ENCODE data around the gene ANOS1. TPM values are rescaled to one million over a fixed set of nuclear protein-coding genes. Genes with fewer than 3 reads are reported as not detected.

The ANOS1 gene
- polyA plus RNA-seq, 3 donors: 0.07 to 0.18 TPM; not detected in 1

DNA sequence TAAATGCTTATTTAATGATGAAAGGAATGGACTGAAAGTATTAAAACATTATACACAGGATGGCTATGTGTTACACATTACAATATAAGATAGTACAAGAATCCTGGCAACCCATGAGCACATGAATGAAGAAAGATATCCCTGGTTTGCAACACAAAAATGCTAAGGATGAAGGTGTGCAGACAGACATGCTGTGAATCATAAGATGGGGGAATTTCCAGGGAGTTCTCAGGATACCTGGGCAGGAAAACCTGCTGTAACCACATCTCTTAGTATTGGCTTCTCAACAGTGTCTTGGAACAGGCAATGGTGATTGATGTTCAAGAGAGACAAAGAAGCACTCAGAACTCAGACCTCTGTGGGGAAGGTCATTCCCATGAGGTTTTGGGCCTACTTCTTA, 23.9 kb upstream of the ANOS1 start:
- Mint-ChIP-seq H3K4me1 (peaks cover 4% of the 10 kb centered on the region), H3K27me3 (ENCODE audit: low read depth in 3 of 3) (peaks cover 0 to 5% (median 4%) of the 10 kb centered on the region in 3 donors), H3K9me3 (peaks cover 0 to 4% (median 2%) of the 10 kb centered on the region in 7 donors), H3K27ac (no peak overlapping the region), H3K36me3 (no peaks in the 10 kb centered on the region), H3K4me3 (no peak overlapping the region)
- H3K27ac ChIP-seq (ENCODE audit: low read depth in 1 of 2, low read length in 2 of 2): no peak overlapping the region
- intact Hi-C loops (cut with micrococcal nuclease): no loop called here
- no peaks in the 10 kb centered on the region for H3K4me1 ChIP-seq (ENCODE audit: control insufficient read depth in 1 of 2, insufficient read depth in 2 of 2, low read length in 2 of 2)
- H4K20me1 ChIP-seq (ENCODE audit: insufficient read depth, low read length): no peaks in the 10 kb centered on the region
- H3K4me3 ChIP-seq (replicated peaks in 1 of 3; ENCODE audit: low read depth in 2 of 3, low read length in 3 of 3): no peak overlapping the region
- no peak overlapping the region for H3K9ac ChIP-seq (ENCODE audit: insufficient read depth, low read length, poor library complexity, severe bottlenecking)
- H2AFZ ChIP-seq (ENCODE audit: insufficient read depth, low read depth, low read length, poor library complexity, severe bottlenecking): no peak overlapping the region
- H3K27me3 ChIP-seq (ENCODE audit: control insufficient read depth in 2 of 2, insufficient read depth in 2 of 2, low read length in 2 of 2): peaks cover 0 to 2% of the 10 kb centered on the region in 2 donors
- H3K4me2 ChIP-seq (replicated peaks; ENCODE audit: extremely low read depth, low read length, poor library complexity, severe bottlenecking): no peak overlapping the region
- H3K79me2 ChIP-seq (ENCODE audit: insufficient read depth, low read length): no peaks in the 10 kb centered on the region
- TF ChIP-seq CTCF (IDR thresholded peaks at IDR 0.05): no peak
- H3K36me3 ChIP-seq (replicated peaks in 1 of 2; ENCODE audit: control insufficient read depth in 1 of 2, insufficient read depth in 2 of 2, low read length in 2 of 2): no peaks in the 10 kb centered on the region
- no peak for DNase-seq
- no peaks in the 10 kb centered on the region for H3K9me3 ChIP-seq (replicated peaks in 1 of 2; ENCODE audit: control insufficient read depth in 1 of 2, insufficient read depth in 1 of 2, low read length in 2 of 2)

DNA sequence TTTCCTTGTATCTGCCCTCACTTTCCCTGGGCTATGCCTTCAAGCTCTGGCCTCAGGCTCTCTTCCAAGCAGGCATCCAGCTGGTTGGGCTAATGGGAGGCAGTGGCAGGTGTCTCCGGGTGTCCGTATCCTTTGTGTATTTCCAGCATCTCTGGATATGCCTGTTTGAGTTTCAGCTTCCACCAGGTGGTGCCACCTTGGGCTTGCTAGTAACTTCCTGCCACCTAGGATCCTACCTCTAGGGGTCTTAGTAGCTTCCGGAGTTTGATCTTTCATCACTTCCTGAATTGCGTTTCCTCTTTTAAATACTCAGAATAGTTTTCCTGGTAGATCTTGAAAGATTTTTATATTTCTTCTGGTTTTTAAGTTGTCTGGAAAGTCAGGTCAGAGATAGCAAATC, 23.2 kb upstream of the ANOS1 start:
- Mint-ChIP-seq H3K9me3 (peaks cover 0 to 4% (median 2%) of the 10 kb centered on the region in 7 donors), H3K4me1 (peaks cover 4% of the 10 kb centered on the region), H3K27ac (no peak overlapping the region), H3K36me3 (no peaks in the 10 kb centered on the region), H3K27me3 (ENCODE audit: low read depth in 3 of 3) (peaks cover 0 to 5% (median 4%) of the 10 kb centered on the region in 3 donors), H3K4me3 (no peak overlapping the region)
- no peak for DNase-seq
- TF ChIP-seq CTCF (IDR thresholded peaks at IDR 0.05): no peak
- Histone ChIP-seq H2AFZ (ENCODE audit: insufficient read depth, low read depth, low read length, poor library complexity, severe bottlenecking) (no peak overlapping the region), H3K27ac (ENCODE audit: low read depth in 1 of 2, low read length in 2 of 2) (no peak overlapping the region), H3K9ac (ENCODE audit: insufficient read depth, low read length, poor library complexity, severe bottlenecking) (no peak overlapping the region), H3K4me3 (replicated peaks in 1 of 3; ENCODE audit: low read depth in 2 of 3, low read length in 3 of 3) (no peak overlapping the region), H3K36me3 (replicated peaks in 1 of 2; ENCODE audit: control insufficient read depth in 1 of 2, insufficient read depth in 2 of 2, low read length in 2 of 2) (no peaks in the 10 kb centered on the region), H3K4me2 (replicated peaks; ENCODE audit: extremely low read depth, low read length, poor library complexity, severe bottlenecking) (no peak overlapping the region), H3K27me3 (ENCODE audit: control insufficient read depth in 2 of 2, insufficient read depth in 2 of 2, low read length in 2 of 2) (peaks cover 0 to 2% of the 10 kb centered on the region in 2 donors), H4K20me1 (ENCODE audit: insufficient read depth, low read length) (no peaks in the 10 kb centered on the region), H3K4me1 (ENCODE audit: control insufficient read depth in 1 of 2, insufficient read depth in 2 of 2, low read length in 2 of 2) (no peaks in the 10 kb centered on the region), H3K9me3 (replicated peaks in 1 of 2; ENCODE audit: control insufficient read depth in 1 of 2, insufficient read depth in 1 of 2, low read length in 2 of 2) (no peaks in the 10 kb centered on the region), H3K79me2 (ENCODE audit: insufficient read depth, low read length) (no peaks in the 10 kb centered on the region)
- intact Hi-C loops (cut with micrococcal nuclease): no loop called here
- no CpG with 5 or more reads among the region's 4 CpGs for WGBS (ENCODE audit: insufficient coverage)
